Liver (tissue), 9 donors: ENCODE measurements around the gene CCDC69. TPM values are rescaled to one million over a fixed set of nuclear protein-coding genes. Genes with fewer than 3 reads are reported as not detected.
A peak's percentile ranks its signal among the peaks of the same experiment; 100 is the strongest.

Experiments
- DNase-seq: peaks from one replicate; pipeline ENCODE4 v3.0.0-alpha.2; 2017; ENCODE audit warnings: low spot score
- H3K27ac ChIP-seq, 2 donors: one replicate each; pipeline ENCODE4 v1.7.0; 2013; ENCODE audit warnings: inconsistent platforms in 2 of 2, low read length in 2 of 2, control low read depth in 1 of 2, low read depth in 1 of 2, mild to moderate bottlenecking in 1 of 2
- H3K27me3 ChIP-seq, 4 donors: one replicate each; pipeline versions ENCODE4 v1.6.1 to v1.7.0; 2013; ENCODE audit warnings: low read length in 3 of 4, inconsistent platforms in 1 of 4, mild to moderate bottlenecking in 1 of 4, moderate library complexity in 1 of 4; ENCODE audit not compliant: control insufficient read depth in 4 of 4, insufficient read depth in 4 of 4
- H3K36me3 ChIP-seq, 4 donors: one replicate each; pipeline versions ENCODE4 v1.6.1 to v1.7.0; 2013; ENCODE audit warnings: low read length in 3 of 4, mild to moderate bottlenecking in 3 of 4, low read depth in 1 of 4, moderate library complexity in 1 of 4; ENCODE audit not compliant: control insufficient read depth in 4 of 4, insufficient read depth in 3 of 4
- H3K4me1 ChIP-seq, 4 donors: one replicate each; pipeline versions ENCODE4 v1.6.1 to v1.7.0; 2013; ENCODE audit warnings: low read length in 3 of 4, mild to moderate bottlenecking in 3 of 4, moderate library complexity in 1 of 4; ENCODE audit not compliant: control insufficient read depth in 4 of 4, insufficient read depth in 4 of 4
- H3K4me3 ChIP-seq, 3 donors: one replicate each; pipeline versions ENCODE4 v1.6.1 to v1.7.0; 2013; ENCODE audit warnings: low read length in 3 of 3, control low read depth in 1 of 3, low read depth in 1 of 3, mild to moderate bottlenecking in 1 of 3
- H3K9ac ChIP-seq, 2 donors: one replicate each; pipeline ENCODE4 v1.7.0; 2013; ENCODE audit warnings: low read length in 2 of 2, mild to moderate bottlenecking in 2 of 2, moderate library complexity in 2 of 2, control low read depth in 1 of 2, low read depth in 1 of 2
- H3K9me3 ChIP-seq, 4 donors: one replicate each; pipeline versions ENCODE4 v1.6.1 to v1.7.0; 2013; ENCODE audit warnings: low read length in 3 of 4; ENCODE audit not compliant: control insufficient read depth in 4 of 4
- EGR1 ChIP-seq, 2 donors: IDR thresholded peaks; 2 replicates each; pipeline ENCODE4 v1.6.1; 2016 to 2018; ENCODE audit warnings: antibody characterized with exemption in 2 of 2, low read depth in 2 of 2
- FOXA1 ChIP-seq: IDR thresholded peaks from 2 replicates; pipeline ENCODE4 v1.6.1; 2016; ENCODE audit warnings: antibody characterized with exemption
- FOXA2 ChIP-seq: IDR thresholded peaks from 2 replicates; pipeline ENCODE4 v1.6.1; 2016; ENCODE audit warnings: antibody characterized with exemption
- GABPA ChIP-seq, 2 donors: IDR thresholded peaks in 1 of 2; conservative IDR thresholded peaks in 1 of 2; 2 replicates each; pipeline ENCODE4 v1.6.1; 2016; ENCODE audit warnings: antibody characterized with exemption in 2 of 2, mild to moderate bottlenecking in 1 of 2, moderate library complexity in 1 of 2
- HNF4A ChIP-seq, 2 donors: conservative IDR thresholded peaks; 2 replicates each; pipeline ENCODE4 v1.6.1; 2016; ENCODE audit warnings: antibody characterized with exemption in 2 of 2, mild to moderate bottlenecking in 2 of 2
- HNF4G ChIP-seq: IDR thresholded peaks from 2 replicates; pipeline ENCODE4 v1.6.1; 2016; ENCODE audit warnings: antibody characterized with exemption
- JUND ChIP-seq, 2 donors: IDR thresholded peaks; 2 replicates each; pipeline ENCODE4 v1.6.1; 2016; ENCODE audit warnings: antibody characterized with exemption in 2 of 2
- NR2F2 ChIP-seq: IDR thresholded peaks from 2 replicates; pipeline ENCODE4 v1.6.1; 2016; ENCODE audit warnings: antibody characterized with exemption
- RAD21 ChIP-seq, 2 donors: IDR thresholded peaks; 2 replicates each; pipeline ENCODE4 v1.6.1; 2016; ENCODE audit warnings: antibody characterized with exemption in 2 of 2, mild to moderate bottlenecking in 2 of 2
- REST ChIP-seq: IDR thresholded peaks from 2 replicates; pipeline ENCODE4 v1.6.1; 2016; ENCODE audit warnings: antibody characterized with exemption, mild to moderate bottlenecking
- RXRA ChIP-seq, 2 donors: IDR thresholded peaks; 2 replicates each; pipeline ENCODE4 v1.6.1; 2017 to 2018; ENCODE audit warnings: antibody characterized with exemption in 2 of 2, mild to moderate bottlenecking in 1 of 2
- SP1 ChIP-seq: IDR thresholded peaks from 2 replicates; pipeline ENCODE4 v1.6.1; 2018; ENCODE audit warnings: antibody characterized with exemption, mild to moderate bottlenecking
- TAF1 ChIP-seq: conservative IDR thresholded peaks from 2 replicates; pipeline ENCODE4 v1.6.1; 2016; ENCODE audit warnings: antibody characterized with exemption, mild to moderate bottlenecking
- YY1 ChIP-seq: IDR thresholded peaks from 2 replicates; pipeline ENCODE4 v1.6.1; 2016; ENCODE audit warnings: antibody characterized with exemption, mild to moderate bottlenecking
- ZBTB33 ChIP-seq: IDR thresholded peaks from 2 replicates; pipeline ENCODE4 v1.6.1; 2016; ENCODE audit warnings: antibody characterized with exemption
- WGBS: extraction: QIAGEN DNeasy Blood & Tissue Kit; methylation state at CpG from one replicate; pipeline ENCODE4 v1.1.7; 2013; 5-methylcytosine and 5-hydroxymethylcytosine counted together
- polyA plus RNA-seq, 2 donors: library from polyadenylated mRNA; stranded (reverse) in 1 of 2; unstranded in 1 of 2; fragments of 200-250 nt in 1 of 2; fragments of >200 nt in 1 of 2; fragmentation: Nextera tagmentation in 1 of 2; extraction: Ambion mirVana in 1 of 2; gene quantifications; one replicate each; pipeline versions ENCODE4 v1.2.1 to v1.2.3, GENCODE V29; 2013 to 2015
- total RNA-seq, 2 donors: library from RNA; depleted of rRNA; stranded (reverse); fragments of >200 nt; gene quantifications; one replicate each; pipeline ENCODE4 v1.2.3, GENCODE V29; 2014
- TF ChIP-seq, protein P1 (sequence below): fragments of 150-350 bp; IDR thresholded peaks from 2 replicates; pipeline ENCODE4 v1.5.1; 2017; ENCODE audit warnings: improper control_type of control experiment, low read depth, low read length; ENCODE audit not compliant: missing input control
- TF ChIP-seq, protein P2 (sequence below): IDR thresholded peaks from 2 replicates; pipeline ENCODE4 v1.6.1; 2016; ENCODE audit warnings: antibody characterized with exemption
- TF ChIP-seq, protein P3 (sequence below): IDR thresholded peaks from 2 replicates; pipeline ENCODE4 v1.6.1; 2016; ENCODE audit warnings: antibody characterized with exemption
- donor health status: healthy.
- donor health status: healthy.
- donor health status: healthy.
- donor health status: healthy.
- donor health status: healthy.

The CCDC69 gene
- total and polyA plus RNA-seq, 4 donors: 11.9 to 28.6 (median 18.0) TPM

DNA sequence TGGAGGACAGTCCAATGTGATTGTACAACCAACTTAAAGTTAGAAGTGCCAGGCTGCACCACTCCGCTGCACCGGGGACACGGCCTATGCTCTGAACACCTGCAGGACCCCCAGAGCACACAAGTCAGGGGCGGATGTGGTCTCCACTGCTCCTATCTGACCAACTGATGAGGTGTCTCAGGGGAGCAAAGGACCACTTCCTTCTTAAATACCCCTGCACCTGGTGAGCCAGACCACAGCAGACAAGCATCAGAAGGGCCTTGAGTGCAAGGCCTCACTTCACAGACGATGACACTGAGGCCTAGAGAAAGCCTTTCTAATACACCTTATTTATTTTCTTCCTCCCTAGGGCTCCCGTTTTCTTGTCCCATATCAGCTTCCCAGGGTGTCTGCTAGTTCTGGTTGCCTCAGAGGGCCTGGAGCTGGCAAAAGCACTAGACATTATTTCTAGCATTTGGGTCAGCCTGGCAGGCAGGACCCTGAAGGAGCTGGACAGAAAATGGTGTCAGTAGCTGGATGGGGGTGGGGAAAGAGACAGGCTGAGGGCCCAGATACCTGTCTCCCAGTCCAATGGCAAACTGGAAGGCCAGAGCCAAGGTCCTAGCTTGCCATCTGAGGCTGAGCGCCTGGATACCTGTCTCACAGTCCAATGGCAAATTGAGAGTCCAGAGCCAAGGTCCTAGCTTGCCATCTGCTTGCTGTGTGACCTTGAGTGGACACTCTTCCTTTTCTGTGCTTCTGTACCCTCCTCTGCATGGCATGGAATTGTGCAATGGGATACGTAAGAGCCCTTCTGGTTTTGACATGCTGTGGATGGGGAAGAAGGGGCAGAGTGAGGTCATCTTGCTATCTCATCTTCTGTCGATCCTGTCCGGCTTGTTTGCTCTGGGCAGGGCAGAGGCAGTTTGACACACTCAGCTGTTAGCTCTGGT, 9.0 kb downstream of the CCDC69 start:
- peak overlapping the region; percentile 33 to 69 for H3K27ac ChIP-seq
- H3K9me3 ChIP-seq: no peaks in the 10 kb centered on the region
- no peak overlapping the region for H3K4me3 ChIP-seq
- TF ChIP-seq, protein P1, sequence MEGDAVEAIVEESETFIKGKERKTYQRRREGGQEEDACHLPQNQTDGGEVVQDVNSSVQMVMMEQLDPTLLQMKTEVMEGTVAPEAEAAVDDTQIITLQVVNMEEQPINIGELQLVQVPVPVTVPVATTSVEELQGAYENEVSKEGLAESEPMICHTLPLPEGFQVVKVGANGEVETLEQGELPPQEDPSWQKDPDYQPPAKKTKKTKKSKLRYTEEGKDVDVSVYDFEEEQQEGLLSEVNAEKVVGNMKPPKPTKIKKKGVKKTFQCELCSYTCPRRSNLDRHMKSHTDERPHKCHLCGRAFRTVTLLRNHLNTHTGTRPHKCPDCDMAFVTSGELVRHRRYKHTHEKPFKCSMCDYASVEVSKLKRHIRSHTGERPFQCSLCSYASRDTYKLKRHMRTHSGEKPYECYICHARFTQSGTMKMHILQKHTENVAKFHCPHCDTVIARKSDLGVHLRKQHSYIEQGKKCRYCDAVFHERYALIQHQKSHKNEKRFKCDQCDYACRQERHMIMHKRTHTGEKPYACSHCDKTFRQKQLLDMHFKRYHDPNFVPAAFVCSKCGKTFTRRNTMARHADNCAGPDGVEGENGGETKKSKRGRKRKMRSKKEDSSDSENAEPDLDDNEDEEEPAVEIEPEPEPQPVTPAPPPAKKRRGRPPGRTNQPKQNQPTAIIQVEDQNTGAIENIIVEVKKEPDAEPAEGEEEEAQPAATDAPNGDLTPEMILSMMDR: no peak
- TF ChIP-seq RXRA (IDR thresholded peaks at IDR 0.05) (no peak), TAF1 (no peak), GABPA (IDR thresholded peaks at IDR 0.05 in 1 of 2, conservative IDR thresholded peaks at IDR 0.05 in 1 of 2) (no peak)
- no peak for DNase-seq
- H3K9ac ChIP-seq: no peak overlapping the region
- 81% methylated on average over 10 of the region's 10 CpGs for WGBS
- no peaks in the 10 kb centered on the region for H3K36me3 ChIP-seq
- no peaks in the 10 kb centered on the region for H3K27me3 ChIP-seq
- H3K4me1 ChIP-seq: peaks cover 0 to 3% (median 0%) of the 10 kb centered on the region in 4 donors

DNA sequence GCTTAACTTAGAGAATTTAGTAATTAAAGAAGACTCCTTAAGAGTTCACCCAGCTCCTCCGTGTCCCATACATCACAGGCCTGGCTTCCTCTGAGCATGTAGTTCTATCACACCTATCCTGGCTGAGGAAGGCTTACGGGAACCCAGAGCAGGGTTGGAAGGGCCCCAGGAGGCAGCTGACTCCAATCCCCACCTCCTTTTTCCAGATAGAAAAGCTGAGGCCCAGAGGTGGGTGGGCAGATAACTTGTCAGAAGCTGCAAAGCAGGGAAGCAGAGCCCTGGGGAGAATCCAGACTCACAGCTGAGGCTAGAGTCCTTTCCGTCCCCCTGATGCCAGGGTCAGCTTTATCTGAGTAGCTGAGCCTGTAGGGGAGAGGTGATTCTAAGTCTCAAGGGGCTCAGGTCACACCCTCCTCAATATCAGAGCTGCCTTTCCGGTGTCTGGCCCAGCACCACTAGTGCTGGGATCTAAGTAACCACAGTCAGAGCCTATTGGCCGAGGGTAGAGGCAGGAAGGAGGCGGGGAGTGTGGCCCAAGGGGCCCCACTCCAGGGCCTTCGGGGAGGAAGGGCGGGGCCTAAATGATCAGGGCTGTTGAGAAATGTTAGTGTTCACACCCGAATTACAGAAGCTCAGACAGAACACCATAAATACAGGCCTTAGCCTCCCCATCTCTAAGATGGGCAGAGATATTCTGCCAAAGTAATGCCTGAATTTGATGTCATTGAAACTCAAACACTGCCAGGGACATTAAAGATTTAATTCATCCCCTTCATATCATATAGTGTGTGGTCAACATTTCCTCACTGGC, 9.9 kb downstream of the CCDC69 start:
- DNase-seq: peak; percentile 83
- H3K4me1 ChIP-seq: peaks cover 0 to 9% (median 1%) of the 10 kb centered on the region in 4 donors
- 65% methylated on average over 9 of the region's 9 CpGs for WGBS
- no peaks in the 10 kb centered on the region for H3K27me3 ChIP-seq
- peak overlapping the region in 1 of 2 donors; percentile 54 for H3K9ac ChIP-seq
- peak overlapping the region; percentile 53 to 69 for H3K27ac ChIP-seq
- H3K9me3 ChIP-seq: no peaks in the 10 kb centered on the region
- no peak overlapping the region for H3K4me3 ChIP-seq
- no peaks in the 10 kb centered on the region for H3K36me3 ChIP-seq
- TF ChIP-seq TAF1: no peak
- no peak for TF ChIP-seq FOXA1
- TF ChIP-seq NR2F2: peak; percentile 86
- TF ChIP-seq RXRA (IDR thresholded peaks at IDR 0.05): peak in 1 of 2 donors; percentile 16
- no peak for TF ChIP-seq HNF4G
- no peak for TF ChIP-seq REST
- TF ChIP-seq, protein P2, sequence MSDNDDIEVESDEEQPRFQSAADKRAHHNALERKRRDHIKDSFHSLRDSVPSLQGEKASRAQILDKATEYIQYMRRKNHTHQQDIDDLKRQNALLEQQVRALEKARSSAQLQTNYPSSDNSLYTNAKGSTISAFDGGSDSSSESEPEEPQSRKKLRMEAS: no peak
- no peak for TF ChIP-seq YY1
- TF ChIP-seq GABPA (IDR thresholded peaks at IDR 0.05 in 1 of 2, conservative IDR thresholded peaks at IDR 0.05 in 1 of 2): no peak
- no peak for TF ChIP-seq JUND (IDR thresholded peaks at IDR 0.05)
- no peak for TF ChIP-seq RAD21 (IDR thresholded peaks at IDR 0.05)
- TF ChIP-seq EGR1 (IDR thresholded peaks at IDR 0.05; ENCODE audit: low read depth in 2 of 2): no peak
- no peak for TF ChIP-seq HNF4A (conservative IDR thresholded peaks at IDR 0.05)
- TF ChIP-seq, protein P3, sequence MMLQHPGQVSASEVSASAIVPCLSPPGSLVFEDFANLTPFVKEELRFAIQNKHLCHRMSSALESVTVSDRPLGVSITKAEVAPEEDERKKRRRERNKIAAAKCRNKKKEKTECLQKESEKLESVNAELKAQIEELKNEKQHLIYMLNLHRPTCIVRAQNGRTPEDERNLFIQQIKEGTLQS: no peak
- TF ChIP-seq FOXA2: no peak
- TF ChIP-seq, protein P1: no peak
- TF ChIP-seq ZBTB33: no peak
- peak; percentile 50 for TF ChIP-seq SP1
